ENCODE data around the gene ACTL8. TPM values are rescaled to one million over a fixed set of nuclear protein-coding genes. Genes with fewer than 3 reads are reported as not detected.
A peak's percentile ranks its signal among the peaks of the same experiment; 100 is the strongest.

ACTL8 gene
- total RNA-seq, 1 experiment from 2014 or later = 0.51 TPM

- in situ Hi-C loops (cut with HindIII; ENCODE audit: low sequenced_read_pairs) = no loop called here
- DNase-seq (ENCODE audit: low spot score) = no peak
Measured at GRCh38 chr1:17763995-17764394, 8.9 kb downstream of the ACTL8 start.

- no peak for DNase-seq (ENCODE audit: low spot score)
- in situ Hi-C loops (cut with HindIII; ENCODE audit: low sequenced_read_pairs) = no loop called here
Measured at GRCh38 chr1:17764591-17764990, 9.5 kb downstream of the ACTL8 start.

DNA sequence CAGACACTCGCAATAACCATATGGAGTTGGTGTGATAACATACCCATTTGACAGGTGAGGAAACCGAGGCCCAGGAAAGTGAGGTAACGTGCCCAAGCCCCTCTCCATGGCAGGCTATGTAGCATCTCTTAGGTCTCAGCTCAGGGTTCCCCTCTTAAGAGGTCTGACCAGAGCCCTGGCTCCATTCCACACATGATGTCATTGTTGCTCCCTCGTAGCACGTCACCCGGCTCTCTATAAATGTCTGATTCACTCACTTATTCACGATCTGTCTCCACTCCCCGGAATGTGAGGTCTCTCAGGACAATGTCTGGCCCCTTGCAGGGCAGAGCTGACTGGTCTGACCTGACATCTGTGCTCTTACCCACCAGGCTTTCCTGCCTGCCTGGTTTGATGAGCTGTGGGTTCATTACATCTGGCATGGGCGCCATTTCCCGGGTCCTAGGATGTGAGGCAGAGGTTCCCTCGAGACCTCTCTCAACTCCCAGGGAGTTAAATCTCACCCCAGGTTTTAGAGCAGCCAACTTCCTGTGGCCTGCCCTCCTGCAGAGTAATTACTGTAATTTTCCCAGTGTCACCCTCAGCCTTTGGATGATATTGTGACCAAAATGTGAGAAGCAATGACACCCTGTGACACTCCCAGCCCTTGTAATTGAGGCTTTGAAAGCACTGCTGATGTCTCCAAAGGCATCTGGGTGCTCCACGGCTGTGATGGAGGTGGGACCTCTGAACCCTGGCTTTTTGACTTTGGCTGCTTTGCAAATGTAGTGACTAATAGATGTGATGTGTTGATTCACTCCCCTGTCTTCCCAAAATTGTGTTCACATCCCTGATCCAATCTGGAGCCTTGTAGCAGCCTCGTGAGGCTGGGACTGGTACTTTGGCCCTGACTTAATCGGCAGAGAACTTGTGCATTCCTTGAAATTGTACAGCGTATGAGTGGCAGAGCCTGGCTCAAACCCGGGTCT lies 10.6 kb downstream of the ACTL8 start:
- in situ Hi-C loops (cut with HindIII; ENCODE audit: low sequenced_read_pairs) = no loop called here

DNA sequence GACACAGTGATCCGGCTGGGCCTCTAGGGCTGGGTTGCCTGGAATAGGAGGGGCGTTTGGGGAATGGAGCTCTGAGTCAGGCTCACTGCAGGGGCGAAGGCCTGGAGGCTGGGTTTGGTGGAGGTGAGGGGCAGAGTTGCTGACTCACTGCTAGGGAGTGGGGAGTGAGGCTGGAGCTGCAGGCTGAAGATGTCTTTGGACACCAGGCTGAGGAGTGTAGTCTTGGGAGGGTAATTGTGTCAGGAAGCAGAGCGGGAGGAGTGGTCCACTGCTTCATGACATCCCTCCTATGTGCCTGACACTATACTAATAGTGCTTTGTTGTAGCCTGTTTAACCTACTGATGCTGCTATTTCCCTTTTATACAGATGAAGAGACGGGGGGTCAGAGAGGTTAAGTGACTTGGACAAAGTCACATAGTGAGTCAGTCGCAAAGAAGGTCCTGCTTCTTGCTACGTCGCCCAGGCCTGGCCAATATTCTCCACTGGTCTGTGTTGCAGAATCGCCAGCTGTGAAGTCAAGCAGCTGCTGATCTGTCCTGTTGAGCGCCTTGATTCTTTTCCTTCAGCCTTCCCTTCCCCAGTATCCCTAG lies 13.6 kb downstream of the ACTL8 start:
- in situ Hi-C loops (cut with HindIII; ENCODE audit: low sequenced_read_pairs) = no loop called here
- DNase-seq (ENCODE audit: low spot score) = no peak

More for the DNA sequence above, 10.6 kb downstream of the ACTL8 start:
- no peak for DNase-seq (ENCODE audit: low spot score)

GRCh38 chr1:17770983-17771382 lies 15.8 kb downstream of the ACTL8 start:
- DNase-seq (ENCODE audit: low spot score) = no peak
- in situ Hi-C loops (cut with HindIII; ENCODE audit: low sequenced_read_pairs) = no loop called here

- DNase-seq (ENCODE audit: low spot score) = no peak
- in situ Hi-C loops (cut with HindIII; ENCODE audit: low sequenced_read_pairs) = no loop called here
Measured at GRCh38 chr1:17772615-17773212, 17.6 kb downstream of the ACTL8 start.

DNA sequence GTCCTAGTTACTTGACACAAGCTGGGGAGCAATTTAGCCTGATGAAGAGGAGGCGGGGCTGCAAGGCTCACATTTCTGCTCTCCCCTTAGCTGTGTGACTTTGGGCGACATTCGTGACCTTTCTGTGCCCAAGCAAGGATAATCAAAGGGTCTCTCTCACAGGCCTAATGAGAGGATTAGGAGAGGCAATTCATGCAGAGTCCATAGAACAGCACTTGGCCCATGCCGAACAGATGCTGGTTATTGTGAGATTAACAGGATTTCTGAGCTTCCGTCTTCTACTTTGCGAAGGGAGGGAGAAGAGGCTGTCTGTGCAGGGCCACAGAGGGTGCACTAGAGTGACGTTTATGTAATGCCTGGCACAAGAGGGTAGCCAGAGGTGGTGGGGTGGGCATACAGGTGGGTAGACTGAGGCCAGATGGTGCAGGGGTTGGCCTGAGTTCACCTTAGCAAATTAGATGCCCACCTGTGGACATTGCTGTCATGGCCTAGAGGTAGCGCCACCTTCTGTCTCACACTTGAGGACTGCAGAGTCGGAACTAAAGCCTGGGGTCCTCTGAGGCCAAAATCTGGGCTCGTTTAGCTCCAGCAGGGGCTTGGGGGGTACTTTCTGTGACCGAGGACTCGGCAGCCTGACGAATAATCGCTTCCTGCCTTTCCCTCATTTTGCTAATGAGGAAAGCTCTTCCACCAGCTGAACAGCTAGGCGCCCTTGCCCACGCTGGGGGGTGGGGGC lies 18.6 kb downstream of the ACTL8 start:
- DNase-seq (ENCODE audit: low spot score) = no peak
- in situ Hi-C loops (cut with HindIII; ENCODE audit: low sequenced_read_pairs) = no loop called here

DNA sequence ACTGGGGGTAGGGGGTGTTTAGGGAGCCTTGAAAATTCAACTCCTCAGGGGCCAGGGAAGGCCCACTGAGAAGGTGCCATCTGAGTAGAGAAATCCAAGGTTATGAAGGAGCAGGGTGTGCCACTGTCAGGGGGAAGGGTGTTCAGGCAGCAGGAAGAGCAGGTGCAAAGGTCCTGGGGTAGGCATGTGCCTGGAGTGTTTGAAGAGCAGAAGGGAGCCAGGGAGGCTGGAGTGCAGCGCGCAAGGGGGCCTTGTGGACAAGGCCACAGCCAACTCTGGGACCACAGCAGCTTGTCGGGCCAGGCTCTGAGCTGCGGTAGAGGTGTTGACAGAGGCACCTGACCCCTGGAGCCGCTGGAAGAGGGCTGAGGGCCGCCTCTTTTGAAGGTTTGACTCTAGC lies 19.3 kb downstream of the ACTL8 start:
- in situ Hi-C loops (cut with HindIII; ENCODE audit: low sequenced_read_pairs) = no loop called here
- DNase-seq (ENCODE audit: low spot score) = no peak

DNA sequence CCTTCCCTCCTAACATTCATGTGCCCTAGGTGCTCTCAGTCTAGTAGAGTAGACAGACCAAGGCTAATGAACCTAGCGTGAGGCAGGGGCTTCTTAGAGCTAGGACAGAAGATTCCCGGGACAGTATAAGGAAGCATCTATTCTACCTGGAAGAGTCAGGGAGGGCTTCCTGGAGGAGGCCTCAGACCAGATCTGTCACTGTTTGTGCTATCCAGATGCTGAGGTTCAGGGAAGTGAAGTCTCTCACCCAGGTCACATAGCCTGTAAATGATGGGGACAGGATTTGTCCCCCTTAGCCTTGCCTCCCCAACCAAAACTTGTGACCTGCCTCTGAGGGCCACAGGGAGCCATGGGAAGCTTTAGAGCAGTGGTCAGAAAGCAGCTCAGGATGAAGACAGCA lies 20.7 kb downstream of the ACTL8 start:
- in situ Hi-C loops (cut with HindIII; ENCODE audit: low sequenced_read_pairs) = no loop called here
- no peak for DNase-seq (ENCODE audit: low spot score)

DNA sequence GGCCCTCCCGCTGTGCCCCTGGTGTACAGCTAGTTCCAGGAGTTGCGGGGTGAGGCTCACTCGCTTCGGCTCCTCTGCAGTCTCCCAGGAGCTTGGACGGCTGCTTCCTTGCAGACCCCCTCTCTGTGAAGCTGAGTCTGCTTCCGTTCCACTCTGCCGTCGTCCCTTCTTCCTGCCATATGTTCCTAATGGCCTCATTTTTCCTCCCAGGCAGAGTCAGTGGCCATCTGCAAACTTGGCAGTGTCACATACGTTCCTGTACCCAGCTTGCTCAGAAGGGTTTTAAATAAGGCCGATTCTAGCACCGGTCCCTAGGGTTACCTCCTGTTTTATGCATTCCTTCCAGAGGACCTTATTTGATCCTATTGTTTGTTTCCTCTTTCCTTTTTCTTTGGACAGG lies 21.3 kb downstream of the ACTL8 start:
- in situ Hi-C loops (cut with HindIII; ENCODE audit: low sequenced_read_pairs) = no loop called here
- DNase-seq (ENCODE audit: low spot score) = peak; percentile 95

GRCh38 chr1:17777330-17777729 lies 22.2 kb downstream of the ACTL8 start:
- in situ Hi-C loops (cut with HindIII; ENCODE audit: low sequenced_read_pairs) = no loop called here
- DNase-seq (ENCODE audit: low spot score) = peak; percentile 22

DNA sequence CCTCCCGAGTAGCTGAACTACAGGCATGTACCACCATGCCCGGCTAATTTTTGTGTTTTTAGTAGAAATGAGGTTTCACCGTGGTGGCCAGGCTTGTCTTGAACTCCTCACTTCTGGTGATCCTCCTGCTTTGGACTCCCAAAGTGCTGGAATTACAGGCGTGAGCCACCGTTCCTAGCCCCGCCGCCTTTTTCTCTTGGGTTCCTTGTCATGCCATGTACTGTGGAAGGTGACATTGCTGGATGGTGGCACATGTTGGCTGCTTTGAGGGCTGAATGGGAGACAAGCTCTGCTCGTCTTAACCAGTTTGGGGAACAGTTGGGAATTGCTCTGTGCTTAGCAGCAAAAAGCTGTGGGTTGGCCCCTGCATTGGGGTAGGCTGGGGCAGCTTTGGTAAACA lies 22.7 kb downstream of the ACTL8 start:
- in situ Hi-C loops (cut with HindIII; ENCODE audit: low sequenced_read_pairs) = no loop called here

DNA sequence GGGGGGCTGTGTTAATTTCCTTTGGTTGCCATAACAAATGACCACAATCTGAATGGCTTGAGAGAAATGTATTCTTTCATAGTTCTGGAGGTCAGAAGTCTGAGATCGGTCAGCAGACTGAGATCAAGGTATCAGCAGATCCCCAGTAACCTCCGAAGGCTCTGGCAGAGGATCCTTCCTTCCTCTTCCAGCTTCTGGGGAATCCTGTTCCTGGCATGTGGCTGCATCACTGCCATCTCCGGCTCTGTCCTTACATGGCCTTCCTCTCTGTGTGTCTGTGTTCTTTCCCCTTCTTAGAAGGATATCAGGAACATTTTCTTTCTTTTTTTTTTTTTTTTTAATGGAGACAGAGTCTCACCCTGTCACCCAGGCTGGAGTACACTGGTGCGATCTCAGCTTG lies 25.8 kb downstream of the ACTL8 start:
- DNase-seq (ENCODE audit: low spot score) = peak; percentile 62
- in situ Hi-C loops (cut with HindIII; ENCODE audit: low sequenced_read_pairs) = no loop called here

More for the DNA sequence above, 22.7 kb downstream of the ACTL8 start:
- no peak for DNase-seq (ENCODE audit: low spot score)

GRCh38 chr1:17789926-17790325 lies 34.8 kb downstream of the ACTL8 start:
- no peak for DNase-seq (ENCODE audit: low spot score)
- in situ Hi-C loops (cut with HindIII; ENCODE audit: low sequenced_read_pairs) = no loop called here

DNA sequence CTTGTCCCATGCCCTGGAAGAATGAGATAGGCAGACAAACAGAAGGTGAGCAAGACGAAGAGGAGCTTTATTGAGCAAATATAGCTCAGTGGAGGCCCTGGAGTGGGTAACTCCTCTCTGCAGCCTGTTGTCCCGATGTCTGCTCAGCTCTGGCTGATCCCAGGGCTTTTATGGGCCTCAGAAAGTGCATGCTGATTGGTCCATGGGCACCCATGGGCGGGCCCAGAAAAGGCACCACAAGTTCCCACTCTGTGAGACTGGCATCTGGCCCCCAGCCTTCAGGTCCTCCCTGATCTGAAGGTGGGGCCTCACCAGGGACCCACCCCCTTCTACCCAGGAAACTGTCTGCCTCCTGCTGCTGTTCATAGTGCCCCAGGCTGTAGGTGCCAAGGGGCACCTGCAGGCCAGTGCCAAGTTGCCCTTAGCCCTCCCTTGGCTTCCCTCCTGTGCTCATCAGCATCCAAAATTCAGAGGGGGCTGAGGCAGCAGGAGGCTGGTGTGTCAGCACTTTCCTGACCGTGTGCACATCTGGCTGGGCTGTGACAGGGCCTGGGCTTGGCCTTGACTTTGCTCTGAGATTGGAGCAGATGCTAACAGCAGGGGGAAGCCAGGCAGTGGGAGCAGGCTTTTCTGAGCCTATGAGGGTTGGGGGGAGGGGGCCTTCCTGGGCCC lies 35.4 kb downstream of the ACTL8 start:
- DNase-seq (ENCODE audit: low spot score) = no peak

GRCh38 chr1:17791055-17791390 lies 35.9 kb downstream of the ACTL8 start:
- DNase-seq (ENCODE audit: low spot score) = no peak
- in situ Hi-C loops (cut with HindIII; ENCODE audit: low sequenced_read_pairs) = no loop called here

More for the DNA sequence above, 35.4 kb downstream of the ACTL8 start:
- in situ Hi-C loops (cut with HindIII; ENCODE audit: low sequenced_read_pairs) = no loop called here

- no peak for DNase-seq (ENCODE audit: low spot score)
- in situ Hi-C loops (cut with HindIII; ENCODE audit: low sequenced_read_pairs) = no loop called here
Measured at GRCh38 chr1:17791480-17791879, 36.3 kb downstream of the ACTL8 start.

- in situ Hi-C loops (cut with HindIII; ENCODE audit: low sequenced_read_pairs) = no loop called here
- no peak for DNase-seq (ENCODE audit: low spot score)
Measured at GRCh38 chr1:17792421-17792820, 37.3 kb downstream of the ACTL8 start.

All from G401 (cell line).